GM18517 (cell line): ENCODE measurements around the gene EXOG.

ENCODE experiments used
- ATAC-seq: cut with Tn5 transposase; IDR thresholded peaks from one replicate; pipeline ENCODE4 v1.9.1; 2021; ENCODE audit warnings: mild to moderate bottlenecking, moderate library complexity; ENCODE audit not compliant: unreplicated experiment

Gene EXOG, protein sequence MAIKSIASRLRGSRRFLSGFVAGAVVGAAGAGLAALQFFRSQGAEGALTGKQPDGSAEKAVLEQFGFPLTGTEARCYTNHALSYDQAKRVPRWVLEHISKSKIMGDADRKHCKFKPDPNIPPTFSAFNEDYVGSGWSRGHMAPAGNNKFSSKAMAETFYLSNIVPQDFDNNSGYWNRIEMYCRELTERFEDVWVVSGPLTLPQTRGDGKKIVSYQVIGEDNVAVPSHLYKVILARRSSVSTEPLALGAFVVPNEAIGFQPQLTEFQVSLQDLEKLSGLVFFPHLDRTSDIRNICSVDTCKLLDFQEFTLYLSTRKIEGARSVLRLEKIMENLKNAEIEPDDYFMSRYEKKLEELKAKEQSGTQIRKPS

DNA sequence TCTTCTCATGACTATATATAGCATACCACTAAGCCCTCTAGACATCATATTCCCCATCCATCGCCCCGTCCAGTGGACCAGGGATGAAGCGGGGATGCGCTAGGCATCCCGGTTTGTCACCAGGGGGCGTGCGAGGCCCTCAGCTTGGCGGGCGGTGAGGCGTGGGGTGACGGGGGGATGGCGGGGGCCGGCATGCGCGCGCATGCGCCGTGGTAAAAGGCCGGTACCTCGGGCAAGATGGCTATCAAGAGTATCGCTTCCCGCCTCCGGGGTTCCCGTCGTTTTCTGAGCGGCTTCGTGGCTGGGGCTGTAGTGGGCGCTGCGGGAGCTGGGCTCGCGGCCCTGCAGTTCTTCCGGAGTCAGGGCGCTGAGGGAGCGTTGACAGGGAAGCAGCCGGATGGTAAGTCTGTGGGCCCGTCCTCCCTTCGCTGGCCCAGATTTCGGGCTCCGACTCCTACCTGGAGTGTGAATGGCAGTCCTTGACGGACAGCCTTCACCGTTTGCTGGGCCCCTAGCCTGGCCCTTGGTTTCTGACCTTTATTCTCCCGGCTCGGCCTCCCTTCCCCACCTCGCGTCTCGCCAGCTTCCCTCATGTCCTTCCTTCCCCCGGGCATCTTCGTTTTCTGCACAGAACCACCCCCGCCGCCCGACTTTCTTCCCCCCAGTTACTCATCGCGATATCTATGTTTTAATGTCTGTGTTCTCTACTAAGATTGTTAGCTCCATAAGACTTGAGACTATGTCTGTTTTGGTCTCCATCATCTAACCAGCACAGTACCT, at the start of gene EXOG:
Gene EXOG (plus strand): TSS at position 210 of the 780 bp plus-strand sequence. CDS start 28 bp downstream, at position 238.
- ATAC-seq: peak; percentile 68

DNA sequence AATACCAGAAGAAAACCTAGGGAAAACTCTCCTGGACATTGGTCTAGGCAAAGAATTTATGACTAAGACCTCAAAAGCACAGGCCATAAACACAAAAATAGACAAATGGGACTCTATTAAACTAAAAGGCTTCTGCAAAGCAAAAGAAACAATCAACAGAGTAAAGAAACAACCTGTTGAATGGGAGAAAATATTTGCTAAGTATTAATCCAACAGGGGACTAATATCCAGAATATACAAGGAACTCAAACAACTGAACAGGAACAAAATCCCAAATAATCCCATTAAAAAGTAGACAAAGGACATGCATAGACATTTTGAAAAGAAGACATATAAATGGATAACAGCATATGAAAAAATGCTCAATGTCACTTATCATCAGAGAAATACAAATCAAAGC, 49.3 kb upstream of the EXOG start:
- ATAC-seq: no peak

DNA sequence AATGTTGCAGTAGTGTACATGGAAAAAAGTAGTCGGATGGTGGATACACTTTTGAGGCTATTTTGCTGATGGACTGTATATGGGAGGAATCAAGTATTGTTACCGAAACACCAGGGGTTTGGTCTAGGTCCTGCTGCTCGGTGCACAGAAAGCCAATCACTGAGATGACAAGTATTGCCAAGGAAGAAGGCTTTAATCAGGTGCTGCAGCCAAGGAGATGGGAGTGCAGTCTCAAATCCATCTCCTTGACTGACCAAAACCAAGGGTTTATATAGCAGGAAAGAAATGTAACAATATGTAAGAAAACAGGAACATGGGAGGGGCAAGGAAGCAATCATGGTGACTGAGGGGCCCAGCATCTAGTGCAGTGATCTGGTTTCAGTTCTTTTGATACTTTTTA, 45.3 kb upstream of the EXOG start:
- ATAC-seq: no peak

DNA sequence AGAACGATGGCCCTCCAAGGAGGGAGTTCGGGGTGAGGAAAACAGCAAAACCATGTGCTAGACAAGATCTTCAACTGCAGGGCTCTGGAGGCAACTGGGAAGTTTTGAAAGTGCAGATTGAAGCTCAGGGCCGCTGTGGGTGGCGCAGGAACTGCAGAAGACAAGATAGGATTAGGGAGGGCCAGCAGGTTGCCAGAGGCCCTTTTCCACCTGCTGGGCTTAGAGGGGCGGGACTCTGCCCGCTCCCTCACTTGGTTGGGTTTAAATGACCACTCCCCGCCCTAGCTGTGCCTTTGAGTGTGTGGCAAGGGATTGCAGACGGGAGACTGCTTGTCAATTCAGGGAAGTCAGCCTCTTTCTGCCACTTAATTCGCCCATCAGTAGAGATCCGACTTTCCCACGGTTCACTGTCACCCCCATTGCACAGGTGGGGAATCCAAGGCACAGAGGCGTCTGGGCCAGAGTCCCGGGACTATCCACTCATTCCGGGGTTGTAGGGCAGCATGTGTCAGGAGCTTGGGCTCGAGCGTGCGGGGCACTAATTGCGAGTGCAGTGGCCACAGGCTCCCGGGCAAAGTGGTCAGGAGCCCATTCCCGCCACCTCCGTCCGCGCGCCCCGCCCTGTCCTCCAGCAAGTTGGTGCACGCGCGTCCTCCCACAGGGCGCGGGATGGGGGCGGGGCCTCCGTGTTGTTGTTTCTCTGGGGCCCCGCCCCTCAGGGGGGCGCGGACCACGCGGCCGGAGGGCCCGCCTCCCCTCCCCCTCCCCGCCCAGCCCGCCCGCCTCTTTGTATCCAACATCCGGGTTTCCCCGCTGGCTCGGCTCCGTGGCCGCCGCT, 42.8 kb upstream of the EXOG start, which contains the start of gene ACVR2B:
Gene ACVR2B (plus strand): TSS at position 816 of the 838 bp plus-strand sequence. CDS start 433 bp downstream, outside the sequence.
- ATAC-seq: peak; percentile 39

DNA sequence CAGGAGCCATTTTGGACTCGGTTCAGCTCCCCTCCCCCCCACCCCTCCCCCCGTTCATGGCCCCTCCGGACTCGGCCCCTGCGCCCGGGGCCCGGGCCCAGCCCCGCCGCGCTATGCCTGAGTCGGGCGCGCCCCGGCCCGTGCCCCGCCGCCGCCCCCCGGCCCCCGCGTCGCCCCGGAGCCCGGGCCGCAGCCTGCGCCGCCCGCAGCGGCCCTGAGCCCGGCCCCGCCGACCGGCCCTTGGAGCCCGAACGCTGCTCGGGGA, 42.3 kb upstream of the EXOG start:
- ATAC-seq: no peak

DNA sequence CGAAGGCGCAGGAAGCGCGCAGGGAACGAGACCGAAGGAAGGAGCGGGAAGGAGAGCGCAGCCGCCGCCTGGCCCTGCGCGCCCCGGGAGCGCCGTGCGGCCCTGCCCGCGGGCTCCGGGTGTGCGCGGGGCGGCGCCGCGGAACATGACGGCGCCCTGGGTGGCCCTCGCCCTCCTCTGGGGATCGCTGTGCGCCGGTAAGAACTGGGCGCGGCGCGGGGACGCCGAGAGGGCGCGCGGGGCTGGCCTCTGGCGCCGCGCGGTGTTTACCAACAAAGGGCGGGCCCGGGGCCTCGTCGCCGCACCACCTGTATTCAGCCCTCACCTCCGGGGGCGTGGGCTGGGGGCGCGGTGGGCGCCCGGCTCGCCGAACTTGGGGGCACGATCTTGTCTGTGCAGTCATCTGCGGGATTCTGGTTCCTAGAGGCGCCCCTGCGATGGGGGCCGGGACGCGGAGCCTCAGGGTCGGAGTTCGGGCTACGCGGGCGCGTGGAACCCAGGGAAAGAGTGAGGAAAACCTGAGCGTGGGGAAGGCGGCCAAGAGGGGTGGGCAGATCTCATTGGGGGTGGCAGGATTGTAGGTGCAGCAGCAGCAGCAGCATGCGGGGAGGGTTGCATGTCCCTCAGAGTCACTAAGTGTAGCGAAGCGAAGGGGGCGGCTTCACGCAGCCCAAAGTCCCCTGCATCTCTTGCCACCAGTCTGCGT, 41.8 kb upstream of the EXOG start:
- ATAC-seq: peak; percentile 35

DNA sequence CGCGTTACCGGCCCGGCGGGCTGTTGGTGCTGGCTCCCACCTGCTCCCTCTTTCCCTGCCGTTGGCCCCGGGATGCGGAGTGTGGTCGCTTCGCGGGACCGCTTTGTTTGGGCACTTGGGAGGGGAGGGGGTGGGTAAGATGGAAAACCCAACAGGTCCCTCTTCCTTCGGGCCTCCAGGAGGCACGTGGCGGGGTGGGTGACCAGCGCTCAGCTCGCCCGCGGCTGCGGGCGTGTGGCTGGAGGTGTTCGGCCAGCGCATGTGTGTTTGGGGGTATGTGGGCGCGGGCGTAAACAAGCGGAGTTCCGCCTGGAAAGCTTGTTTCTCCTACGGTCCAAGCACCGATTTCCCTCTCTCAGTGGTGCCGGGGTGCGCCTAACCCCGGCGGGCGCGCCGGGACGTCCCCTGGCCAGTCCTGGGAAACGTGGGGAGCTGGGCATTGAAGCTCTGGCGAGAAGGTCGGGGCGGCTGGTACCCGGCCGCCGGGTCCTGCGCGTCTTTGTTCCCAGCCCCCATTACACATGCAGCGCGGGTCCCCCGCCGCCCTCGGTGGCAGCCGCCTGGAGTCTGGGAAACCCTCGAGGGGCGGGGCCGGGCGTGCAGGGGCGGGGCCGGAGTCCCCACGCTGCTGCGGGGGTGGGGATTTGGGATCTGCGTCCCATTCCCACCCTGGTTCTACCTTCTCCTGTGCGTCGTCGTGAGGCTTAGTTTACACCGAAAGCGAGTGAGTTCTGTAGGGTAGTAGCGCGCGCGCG, 41.1 kb upstream of the EXOG start:
- no peak for ATAC-seq

DNA sequence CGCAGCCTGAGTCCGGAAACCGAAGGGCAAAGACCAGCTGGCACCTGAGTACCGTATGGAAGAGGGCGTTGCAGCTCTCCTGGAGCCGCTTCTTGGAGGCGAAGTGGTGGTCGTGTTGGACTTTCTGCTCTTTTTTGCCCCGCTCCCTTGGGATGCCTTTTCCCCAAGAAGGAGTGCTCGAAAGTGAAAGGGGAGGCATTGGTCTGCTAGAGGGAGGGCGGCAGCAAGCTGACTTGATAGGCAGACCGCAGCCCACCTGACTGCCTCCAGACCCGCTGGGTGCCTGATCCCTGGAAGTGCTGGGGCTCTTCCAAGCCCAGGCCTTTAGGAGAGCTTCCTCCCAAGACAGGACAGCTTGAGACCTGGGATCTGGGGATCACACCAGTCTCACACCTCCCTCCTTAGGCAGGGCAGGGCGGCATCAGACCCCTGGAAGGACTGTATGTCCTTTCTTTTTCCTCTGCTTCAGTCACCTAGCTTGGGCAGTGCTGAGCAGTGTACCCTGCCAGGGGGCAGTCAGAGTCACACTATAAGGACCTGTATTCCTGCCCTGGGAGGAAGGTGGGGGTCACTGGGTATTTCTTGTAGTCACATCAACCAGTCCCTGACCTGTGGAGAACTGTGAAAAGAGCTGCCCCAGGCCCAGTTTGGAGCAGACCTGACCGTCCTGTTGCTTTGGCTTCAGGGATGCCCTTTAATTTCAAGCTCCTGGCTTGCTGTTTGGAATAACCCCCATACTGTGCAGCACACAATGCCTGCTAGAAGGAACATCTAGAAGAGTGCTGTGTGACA, 40.3 kb upstream of the EXOG start:
- ATAC-seq: no peak

DNA sequence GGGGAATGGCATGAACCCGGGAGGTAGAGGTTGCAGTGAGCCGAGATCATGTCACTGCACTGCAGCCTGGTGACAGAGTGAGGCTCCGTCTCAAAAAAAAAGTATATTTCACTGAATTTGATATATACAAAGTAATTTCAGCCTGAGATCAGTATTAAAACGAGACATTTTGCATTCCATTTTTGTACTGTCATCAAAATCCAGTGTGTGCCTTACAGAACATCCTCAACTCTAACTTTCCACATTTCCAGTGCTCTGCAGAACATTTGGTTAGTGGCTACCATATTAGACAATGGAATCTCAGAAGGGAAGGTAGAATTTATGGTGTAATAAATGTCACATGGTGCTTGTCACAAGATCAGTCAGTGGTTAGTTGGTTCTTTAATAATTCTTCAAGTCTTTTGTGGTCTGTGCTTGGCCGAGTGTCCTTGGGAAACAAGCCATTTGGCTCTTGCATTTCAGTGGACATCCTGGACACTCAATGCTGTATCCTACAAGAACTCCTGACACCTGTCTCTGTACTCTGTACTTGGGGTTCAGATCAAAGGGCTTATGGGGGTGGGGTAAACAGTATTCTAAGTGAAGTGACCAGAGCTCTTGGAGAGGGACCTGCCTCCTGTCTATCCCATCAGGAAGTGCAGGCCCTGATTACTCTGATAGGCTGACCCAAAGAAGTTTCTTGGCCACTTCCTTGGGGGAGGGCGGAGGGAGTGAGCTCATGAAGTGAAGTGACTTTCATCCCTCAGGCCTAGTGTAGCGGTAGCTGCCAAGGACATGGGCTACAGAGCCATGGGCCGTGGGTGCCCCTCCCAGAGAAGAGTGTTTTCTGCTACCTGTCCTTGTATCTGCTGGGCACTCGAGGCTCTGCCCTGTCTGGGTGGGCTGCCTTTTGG, 38.8 kb upstream of the EXOG start:
- no peak for ATAC-seq

DNA sequence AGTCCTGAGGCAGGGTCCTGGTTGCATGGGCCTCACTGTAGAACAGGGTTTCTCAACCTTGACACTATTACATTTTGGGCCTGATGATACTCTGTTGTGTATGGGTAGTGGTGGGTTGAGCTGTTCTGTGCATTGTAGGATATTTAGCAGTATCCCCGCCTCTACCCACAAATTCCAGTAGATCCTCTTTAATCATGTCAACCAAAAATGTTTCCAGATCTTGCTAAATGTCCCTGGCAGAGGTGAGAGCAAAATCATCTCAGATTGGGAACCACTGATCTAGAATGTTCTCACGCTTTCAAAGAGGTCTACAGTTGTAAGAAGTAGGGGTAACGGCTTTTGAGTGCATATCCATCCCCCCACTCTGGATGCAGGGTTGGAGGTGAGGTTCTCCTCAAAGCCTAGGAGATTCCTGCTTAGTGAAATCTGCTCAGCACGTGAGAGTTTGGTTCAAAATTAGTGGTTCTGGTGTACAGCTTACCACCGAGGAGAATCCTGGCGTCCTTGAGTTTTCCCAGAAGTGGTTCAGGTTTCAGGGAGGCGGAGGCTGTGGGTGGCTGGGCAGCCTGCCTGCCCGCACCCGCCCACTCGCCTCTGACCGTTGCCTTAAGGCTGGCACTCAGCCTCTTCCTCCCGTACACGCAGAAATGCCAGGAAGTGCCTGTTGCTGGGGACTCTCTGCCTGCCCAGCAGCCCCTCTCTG, 37.2 kb upstream of the EXOG start:
- ATAC-seq: no peak

DNA sequence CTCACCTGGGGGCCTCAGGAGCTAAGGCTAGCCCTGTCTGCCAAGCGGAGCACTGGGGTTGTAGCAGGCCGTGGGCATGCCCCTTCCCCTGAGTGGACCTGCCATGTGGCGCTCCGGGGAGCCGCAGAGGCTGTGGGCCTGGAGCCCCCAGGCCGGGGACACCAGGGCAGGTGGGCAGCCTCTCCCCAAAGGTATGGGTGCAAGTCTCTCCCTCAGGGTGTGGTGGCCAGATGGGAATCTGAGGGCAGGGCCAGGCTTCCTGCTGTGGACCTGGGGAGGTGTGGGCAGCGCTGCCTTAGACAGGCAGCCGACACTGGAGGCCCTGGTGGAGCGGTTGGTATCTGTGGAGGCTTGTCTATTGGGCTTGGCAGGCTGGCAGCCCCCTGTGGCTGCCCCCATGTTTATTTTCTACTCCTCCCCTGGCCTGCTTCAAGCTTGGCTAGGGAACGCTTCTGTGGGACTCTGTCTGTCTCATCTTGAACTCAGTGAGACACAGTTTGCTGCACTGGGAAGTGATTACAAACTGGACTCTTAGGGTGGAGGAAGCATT, 36.6 kb upstream of the EXOG start:
- ATAC-seq: no peak

DNA sequence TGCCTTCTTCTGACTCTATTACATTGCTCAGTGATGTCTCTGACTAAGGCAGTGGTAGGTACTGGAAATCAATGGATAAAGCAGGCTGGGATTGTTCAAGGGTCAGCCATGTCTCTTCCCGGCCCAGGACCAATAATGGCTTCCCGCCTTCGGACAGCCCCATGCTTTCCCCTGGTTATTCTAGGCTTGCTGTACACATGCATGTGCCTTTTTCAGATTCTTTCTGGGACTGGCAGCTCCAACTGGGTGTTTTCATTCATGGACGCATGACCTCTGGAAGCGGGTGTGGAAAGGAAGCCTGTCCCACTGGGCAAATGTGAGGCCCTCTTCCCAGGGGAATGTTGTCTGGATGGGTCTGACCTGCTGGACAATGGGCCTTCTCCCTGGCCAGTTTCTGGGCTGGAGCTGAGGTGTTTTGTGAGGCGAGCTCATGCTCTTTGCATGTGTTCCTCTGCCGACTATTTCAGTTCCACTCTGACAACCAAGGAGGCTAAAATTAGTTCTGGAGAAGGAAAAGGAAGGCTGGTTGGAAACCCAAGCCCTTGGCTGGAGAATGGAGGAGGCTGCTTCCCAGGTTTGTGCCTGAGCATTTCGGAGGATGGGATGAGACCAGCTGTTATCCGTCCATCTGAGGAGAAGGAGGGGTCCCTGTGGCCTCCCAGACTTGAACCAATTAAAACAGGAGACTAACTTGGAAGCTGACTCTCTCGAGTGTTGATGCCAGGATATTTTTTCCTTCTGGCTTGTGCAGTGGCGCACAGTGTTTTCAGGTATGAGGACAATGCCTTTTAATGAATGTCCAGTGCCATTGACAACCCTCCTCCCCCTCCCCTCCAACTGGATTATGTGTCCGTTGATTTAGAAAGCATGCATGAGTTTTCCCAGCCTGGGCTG, 35.5 kb upstream of the EXOG start:
- no peak for ATAC-seq

DNA sequence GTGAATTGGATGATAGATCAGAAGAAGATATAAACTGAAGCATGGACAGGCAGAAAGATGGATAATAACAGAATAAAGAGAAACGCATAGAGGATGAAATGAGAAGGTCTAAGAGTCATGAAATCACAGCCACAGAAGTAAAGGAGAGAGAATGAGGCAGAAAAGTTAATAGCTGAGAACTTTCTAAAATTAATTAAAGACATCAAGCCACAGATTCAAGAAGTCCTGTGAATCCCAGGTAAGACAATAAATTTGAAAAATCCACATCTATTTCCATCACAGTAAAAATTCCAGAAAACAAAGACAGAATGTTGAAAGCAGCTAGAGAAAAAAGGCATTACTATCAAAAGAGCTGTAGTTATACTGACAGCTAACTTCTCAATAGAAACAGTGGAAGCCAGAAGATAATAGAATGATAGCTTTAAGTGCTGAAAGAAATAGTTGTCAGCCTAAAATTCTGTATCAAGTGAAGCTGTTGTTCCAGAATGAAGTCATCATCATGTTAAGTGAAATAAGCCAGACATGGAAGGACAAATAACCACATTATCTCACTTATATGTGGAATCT, 30.5 kb upstream of the EXOG start:
- ATAC-seq: no peak

DNA sequence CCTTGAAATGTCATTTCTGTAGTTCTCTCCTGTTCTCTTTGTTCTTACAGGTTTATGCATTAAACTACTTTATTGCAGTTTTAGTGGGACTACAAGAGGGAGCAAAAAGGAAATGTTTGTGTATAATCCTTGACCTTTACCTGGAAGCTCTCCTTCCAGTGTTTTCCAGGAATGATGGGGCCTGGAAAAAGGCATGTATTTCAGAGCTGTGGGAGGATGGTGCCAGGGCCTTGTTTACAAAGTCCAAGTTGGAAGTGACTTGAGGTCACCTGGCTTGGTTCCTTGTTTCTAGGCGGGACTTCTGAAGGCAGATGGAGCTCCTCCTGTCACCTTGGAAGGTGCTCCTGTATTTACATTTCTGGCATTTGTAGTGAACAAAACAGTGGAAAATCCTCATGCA, 27.4 kb upstream of the EXOG start:
- ATAC-seq: no peak

DNA sequence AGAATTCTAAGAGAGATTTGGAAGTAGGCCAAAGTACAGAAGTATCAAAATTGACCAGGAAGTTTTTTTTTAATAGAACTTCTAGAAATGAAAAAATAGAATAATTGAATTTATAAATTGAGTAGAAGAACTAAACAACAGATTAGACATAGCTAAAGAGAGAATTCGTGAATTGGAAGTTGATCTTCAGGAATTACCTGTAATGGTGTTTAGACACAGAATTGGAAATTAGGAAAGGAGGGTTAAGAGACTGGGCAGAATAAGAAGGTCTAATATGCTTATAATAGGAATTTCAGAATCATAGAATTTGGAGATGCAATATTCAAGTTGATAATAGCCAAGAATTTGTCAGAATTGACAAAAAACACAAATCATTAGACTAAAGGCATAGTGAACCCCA, 26.3 kb upstream of the EXOG start:
- ATAC-seq: no peak

DNA sequence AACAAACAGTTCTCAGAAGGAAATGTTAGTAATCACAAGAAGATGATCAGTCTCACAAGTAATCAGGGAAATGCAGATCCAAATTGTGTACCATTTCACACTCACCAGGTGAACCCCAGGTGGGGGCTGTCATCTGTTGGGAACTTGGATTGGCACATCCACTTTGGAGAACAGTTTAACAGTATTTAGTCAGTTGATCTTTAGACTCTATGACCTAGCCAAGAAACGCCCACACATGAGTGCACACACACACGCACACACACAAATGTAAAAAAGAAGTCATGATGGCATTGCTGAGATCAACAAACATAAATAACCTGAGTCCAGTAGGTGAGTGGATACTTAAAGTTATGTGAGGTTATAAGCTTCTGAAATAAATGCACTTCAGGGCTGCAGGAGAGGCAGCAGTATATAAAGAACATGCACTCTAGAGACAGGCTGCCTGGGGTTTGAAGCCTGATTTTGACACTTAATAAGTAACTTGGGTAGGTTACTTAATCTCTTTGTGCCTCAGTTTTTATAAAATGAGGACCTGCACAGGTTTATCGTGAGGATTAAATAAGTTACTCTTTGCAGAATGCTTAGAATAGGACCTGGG, 24.8 kb upstream of the EXOG start:
- no peak for ATAC-seq
